Stimulated activated memory B cell treated with anti-CD40 and anti-IgM and Interleukin-4, amounts not matched to agents 10 μg/mL and 1 μg/mL and 100 μg/mL, for 72 hours (primary cell): ENCODE measurements around the gene OR52H1.
"Not testable (repeated sequence)": the region's sequence is repeated elsewhere in the genome, so short reads cannot be mapped to it uniquely, and the experiment has no call there.

Experiments
- ATAC-seq: fragments of 150-1000 bp; cut with Tn5 transposase; 2 replicates; pipeline ENCODE4 v1.10.0; 2021
- H3K27ac Mint-ChIP-seq: one replicate; pipeline ENCODE4 v1.8.0; 2022; ENCODE audit warnings: mild to moderate bottlenecking, mixed read lengths
- H3K27me3 Mint-ChIP-seq: one replicate; pipeline ENCODE4 v1.8.0; 2022; ENCODE audit warnings: mixed read lengths
- H3K36me3 Mint-ChIP-seq: one replicate; pipeline ENCODE4 v1.8.0; 2022; ENCODE audit warnings: mixed read lengths
- H3K4me1 Mint-ChIP-seq: one replicate; pipeline ENCODE4 v1.8.0; 2022; ENCODE audit warnings: mixed read lengths
- H3K4me3 Mint-ChIP-seq: one replicate; pipeline ENCODE4 v1.8.0; 2022; ENCODE audit warnings: mild to moderate bottlenecking, moderate library complexity, mixed read lengths
- H3K9me3 Mint-ChIP-seq: one replicate; pipeline ENCODE4 v1.8.0; 2022; ENCODE audit warnings: mixed read lengths

OR52H1 gene

GRCh38 chr11:5548440-5548839, at the start of gene OR52H1:
OR52H1 (minus strand) TSS chr11:5548540; CDS start chr11:5545505, 3,035 bp downstream.
- no peak for ATAC-seq
- Mint-ChIP-seq H3K27ac (no peak within 1 kb of the TSS), H3K9me3 (no peaks in the 10 kb centered on the region), H3K4me3 (no peak within 1 kb of the TSS), H3K27me3 (peaks cover 9% of the 10 kb centered on the region), H3K4me1 (no peaks in the 10 kb centered on the region), H3K36me3 (peaks cover 5% of the 10 kb centered on the region)

- peaks cover 6% of the 10 kb centered on the region for H3K4me1 Mint-ChIP-seq
- H3K4me3 Mint-ChIP-seq: no peak overlapping the region
- no peaks in the 10 kb centered on the region for H3K27me3 Mint-ChIP-seq
- no peaks in the 10 kb centered on the region for H3K36me3 Mint-ChIP-seq
- no peak overlapping the region for H3K27ac Mint-ChIP-seq
- no peaks in the 10 kb centered on the region for H3K9me3 Mint-ChIP-seq
- ATAC-seq: no peak
These were observed 49.6 kb upstream of the OR52H1 start for GRCh38 chr11:5597953-5598352.

- H3K36me3 Mint-ChIP-seq: no peaks in the 10 kb centered on the region
- H3K9me3 Mint-ChIP-seq: no peaks in the 10 kb centered on the region
- H3K4me3 Mint-ChIP-seq: peak within 1 kb of the TSS; percentile 80
- no peak for ATAC-seq
- peaks cover 6% of the 10 kb centered on the region for H3K4me1 Mint-ChIP-seq
- H3K27me3 Mint-ChIP-seq: no peaks in the 10 kb centered on the region
- peak within 1 kb of the TSS; percentile 18 for H3K27ac Mint-ChIP-seq
These were observed 48.4 kb upstream of the OR52H1 start, which contains the start of gene TRIM6 for GRCh38 chr11:5596607-5597201. TRIM6 (plus strand) TSS chr11:5596637; CDS start chr11:5596898, 261 bp downstream.

- ATAC-seq: no peak
- H3K27ac Mint-ChIP-seq: no peak overlapping the region
- H3K36me3 Mint-ChIP-seq: peaks cover 6% of the 10 kb centered on the region
- no peaks in the 10 kb centered on the region for H3K9me3 Mint-ChIP-seq
- H3K27me3 Mint-ChIP-seq: no peaks in the 10 kb centered on the region
- H3K4me1 Mint-ChIP-seq: peaks cover 6% of the 10 kb centered on the region
- H3K4me3 Mint-ChIP-seq: no peak overlapping the region
These were observed 44.8 kb upstream of the OR52H1 start for GRCh38 chr11:5593146-5593545.

GRCh38 chr11:5592615-5593014, 44.3 kb upstream of the OR52H1 start:
- H3K4me1 Mint-ChIP-seq: peaks cover 6% of the 10 kb centered on the region
- H3K27ac Mint-ChIP-seq: no peak overlapping the region
- ATAC-seq: no peak
- H3K36me3 Mint-ChIP-seq: peaks cover 6% of the 10 kb centered on the region
- no peaks in the 10 kb centered on the region for H3K27me3 Mint-ChIP-seq
- no peaks in the 10 kb centered on the region for H3K9me3 Mint-ChIP-seq
- no peak overlapping the region for H3K4me3 Mint-ChIP-seq

GRCh38 chr11:5591613-5592012, 43.3 kb upstream of the OR52H1 start:
- ATAC-seq: peak; percentile 24
- peaks cover 6% of the 10 kb centered on the region for H3K36me3 Mint-ChIP-seq
- peaks cover 2% of the 10 kb centered on the region for H3K4me1 Mint-ChIP-seq
- peak overlapping the region; percentile 42 for H3K27ac Mint-ChIP-seq
- H3K9me3 Mint-ChIP-seq: no peaks in the 10 kb centered on the region
- no peaks in the 10 kb centered on the region for H3K27me3 Mint-ChIP-seq
- H3K4me3 Mint-ChIP-seq: no peak overlapping the region

GRCh38 chr11:5589906-5590305, 41.6 kb upstream of the OR52H1 start:
- H3K4me3 Mint-ChIP-seq, H3K27ac Mint-ChIP-seq, H3K9me3 Mint-ChIP-seq, H3K36me3 Mint-ChIP-seq, H3K4me1 Mint-ChIP-seq, H3K27me3 Mint-ChIP-seq, ATAC-seq: not testable (repeated sequence)

- not testable (repeated sequence) for H3K27me3 Mint-ChIP-seq, H3K4me1 Mint-ChIP-seq, H3K36me3 Mint-ChIP-seq, H3K4me3 Mint-ChIP-seq, ATAC-seq, H3K9me3 Mint-ChIP-seq, H3K27ac Mint-ChIP-seq
These were observed 36.1 kb upstream of the OR52H1 start for GRCh38 chr11:5584458-5584857.

GRCh38 chr11:5581014-5581413, 32.7 kb upstream of the OR52H1 start:
- H3K9me3 Mint-ChIP-seq: peaks cover 3% of the 10 kb centered on the region
- peaks cover 6% of the 10 kb centered on the region for H3K36me3 Mint-ChIP-seq
- no peak overlapping the region for H3K27ac Mint-ChIP-seq
- no peak overlapping the region for H3K4me3 Mint-ChIP-seq
- no peaks in the 10 kb centered on the region for H3K4me1 Mint-ChIP-seq
- H3K27me3 Mint-ChIP-seq: no peaks in the 10 kb centered on the region
- peak; percentile 16 for ATAC-seq

GRCh38 chr11:5580577-5580976, 32.2 kb upstream of the OR52H1 start, which contains the start of gene OR52B6:
OR52B6 (plus strand) TSS chr11:5580877; CDS start chr11:5580877, 0 bp downstream.
- no peak for ATAC-seq
- Mint-ChIP-seq H3K36me3 (peaks cover 6% of the 10 kb centered on the region), H3K9me3 (peaks cover 3% of the 10 kb centered on the region), H3K27ac (no peak within 1 kb of the TSS), H3K27me3 (no peaks in the 10 kb centered on the region), H3K4me1 (no peaks in the 10 kb centered on the region), H3K4me3 (no peak within 1 kb of the TSS)

- ATAC-seq: no peak
- Mint-ChIP-seq H3K9me3 (no peaks in the 10 kb centered on the region), H3K4me1 (no peaks in the 10 kb centered on the region), H3K27ac (no peak overlapping the region), H3K4me3 (no peak overlapping the region), H3K36me3 (no peaks in the 10 kb centered on the region), H3K27me3 (no peaks in the 10 kb centered on the region)
These were observed 28.8 kb upstream of the OR52H1 start for GRCh38 chr11:5577101-5577500.

- Mint-ChIP-seq H3K27ac (no peak overlapping the region), H3K4me1 (no peaks in the 10 kb centered on the region), H3K27me3 (no peaks in the 10 kb centered on the region), H3K9me3 (no peaks in the 10 kb centered on the region), H3K36me3 (no peaks in the 10 kb centered on the region), H3K4me3 (no peak overlapping the region)
- no peak for ATAC-seq
These were observed 26.8 kb upstream of the OR52H1 start for GRCh38 chr11:5575152-5575551.

GRCh38 chr11:5574654-5575053, 26.3 kb upstream of the OR52H1 start:
- Mint-ChIP-seq H3K4me1 (no peaks in the 10 kb centered on the region), H3K36me3 (no peaks in the 10 kb centered on the region), H3K27ac (no peak overlapping the region), H3K9me3 (no peaks in the 10 kb centered on the region), H3K27me3 (no peaks in the 10 kb centered on the region), H3K4me3 (no peak overlapping the region)
- no peak for ATAC-seq

- H3K4me1 Mint-ChIP-seq: peaks cover 4% of the 10 kb centered on the region
- no peak overlapping the region for H3K27ac Mint-ChIP-seq
- ATAC-seq: no peak
- H3K9me3 Mint-ChIP-seq: no peaks in the 10 kb centered on the region
- H3K4me3 Mint-ChIP-seq: no peak overlapping the region
- H3K27me3 Mint-ChIP-seq: no peaks in the 10 kb centered on the region
- no peaks in the 10 kb centered on the region for H3K36me3 Mint-ChIP-seq
These were observed 16.1 kb upstream of the OR52H1 start for GRCh38 chr11:5564259-5565019.

GRCh38 chr11:5557751-5558150, 9.4 kb upstream of the OR52H1 start:
- no peak overlapping the region for H3K27ac Mint-ChIP-seq
- peaks cover 11% of the 10 kb centered on the region for H3K27me3 Mint-ChIP-seq
- peaks cover 6% of the 10 kb centered on the region for H3K4me1 Mint-ChIP-seq
- no peak for ATAC-seq
- H3K9me3 Mint-ChIP-seq: no peaks in the 10 kb centered on the region
- no peak overlapping the region for H3K4me3 Mint-ChIP-seq
- H3K36me3 Mint-ChIP-seq: no peaks in the 10 kb centered on the region

- no peak for ATAC-seq
- H3K27me3 Mint-ChIP-seq: peaks cover 16% of the 10 kb centered on the region
- no peaks in the 10 kb centered on the region for H3K9me3 Mint-ChIP-seq
- H3K4me3 Mint-ChIP-seq: no peak overlapping the region
- no peak overlapping the region for H3K27ac Mint-ChIP-seq
- peaks cover 2% of the 10 kb centered on the region for H3K36me3 Mint-ChIP-seq
- H3K4me1 Mint-ChIP-seq: peaks cover 6% of the 10 kb centered on the region
These were observed 8.4 kb upstream of the OR52H1 start for GRCh38 chr11:5556596-5557188.
